ENCODE data around the gene GNG7.
"Not testable (repeated sequence)": the region's sequence is repeated elsewhere in the genome, so short reads cannot be mapped to it uniquely, and the experiment has no call there.

Gene GNG7

DNA sequence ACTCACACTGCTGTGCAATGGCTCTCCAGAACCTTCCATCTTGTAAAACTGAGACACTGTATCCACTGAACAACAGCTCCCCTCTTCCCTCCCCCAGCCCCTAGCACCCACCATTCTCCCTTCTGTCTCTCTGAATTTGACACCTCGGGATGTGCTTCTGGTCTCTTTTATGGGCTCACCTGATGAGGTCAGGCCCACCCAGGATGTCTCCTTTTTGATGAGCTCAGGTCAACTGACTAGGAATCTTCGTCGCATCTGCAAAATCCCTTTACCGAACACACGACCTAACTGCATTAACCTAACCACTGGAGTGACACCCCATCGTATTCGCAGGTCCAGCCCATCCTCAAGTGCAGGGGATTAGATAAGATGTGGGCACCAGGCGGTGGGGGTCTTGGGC, 73.9 kb downstream of the GNG7 start:
- no peak overlapping the region for H3K27ac ChIP-seq (ENCODE audit: low read depth, low read length)
- H3K9me3 ChIP-seq (ENCODE audit: control insufficient read depth, insufficient read depth, low read length), result 0 out of 2 replicates have a peak, but pooled peaks cover 5% of the 10 kb centered on the region
- no peaks in the 10 kb centered on the region for H3K27me3 ChIP-seq (ENCODE audit: control insufficient read depth, insufficient read depth, low read length)
- no peaks in the 10 kb centered on the region for H3K4me1 ChIP-seq (ENCODE audit: control insufficient read depth, insufficient read depth, low read length)
- H3K36me3 ChIP-seq (ENCODE audit: control insufficient read depth, insufficient read depth, low read length), result no peaks in the 10 kb centered on the region
- no peak overlapping the region for H3K9ac ChIP-seq (ENCODE audit: low read depth, low read length)
- no peak overlapping the region for H3K4me3 ChIP-seq (ENCODE audit: low read depth, low read length)

DNA sequence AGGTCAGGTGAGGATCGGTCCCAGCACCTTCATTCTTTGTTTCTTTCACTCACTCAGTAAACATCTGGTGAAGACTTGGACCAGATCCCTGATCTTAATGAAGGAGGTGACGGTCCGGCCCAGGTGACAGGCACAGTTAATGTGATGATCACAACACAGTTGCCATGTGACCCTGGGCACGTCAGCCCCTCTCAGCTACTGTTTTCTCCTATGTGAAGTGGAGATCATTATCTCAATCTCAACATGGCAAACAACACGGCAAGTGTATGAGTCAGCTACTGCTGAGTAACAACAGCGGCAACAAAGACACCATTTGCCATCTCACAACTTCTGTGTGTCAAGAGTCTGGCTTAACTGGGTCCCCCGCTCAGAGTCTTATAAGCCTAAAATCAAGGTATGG, 74.6 kb downstream of the GNG7 start:
- no peaks in the 10 kb centered on the region for H3K4me1 ChIP-seq (ENCODE audit: control insufficient read depth, insufficient read depth, low read length)
- no peak overlapping the region for H3K9ac ChIP-seq (ENCODE audit: low read depth, low read length)
- H3K27ac ChIP-seq (ENCODE audit: low read depth, low read length), result no peak overlapping the region
- H3K9me3 ChIP-seq (ENCODE audit: control insufficient read depth, insufficient read depth, low read length), result 0 out of 2 replicates have a peak, but pooled peaks cover 5% of the 10 kb centered on the region
- H3K27me3 ChIP-seq (ENCODE audit: control insufficient read depth, insufficient read depth, low read length), result no peaks in the 10 kb centered on the region
- H3K36me3 ChIP-seq (ENCODE audit: control insufficient read depth, insufficient read depth, low read length), result no peaks in the 10 kb centered on the region
- H3K4me3 ChIP-seq (ENCODE audit: low read depth, low read length), result no peak overlapping the region

DNA sequence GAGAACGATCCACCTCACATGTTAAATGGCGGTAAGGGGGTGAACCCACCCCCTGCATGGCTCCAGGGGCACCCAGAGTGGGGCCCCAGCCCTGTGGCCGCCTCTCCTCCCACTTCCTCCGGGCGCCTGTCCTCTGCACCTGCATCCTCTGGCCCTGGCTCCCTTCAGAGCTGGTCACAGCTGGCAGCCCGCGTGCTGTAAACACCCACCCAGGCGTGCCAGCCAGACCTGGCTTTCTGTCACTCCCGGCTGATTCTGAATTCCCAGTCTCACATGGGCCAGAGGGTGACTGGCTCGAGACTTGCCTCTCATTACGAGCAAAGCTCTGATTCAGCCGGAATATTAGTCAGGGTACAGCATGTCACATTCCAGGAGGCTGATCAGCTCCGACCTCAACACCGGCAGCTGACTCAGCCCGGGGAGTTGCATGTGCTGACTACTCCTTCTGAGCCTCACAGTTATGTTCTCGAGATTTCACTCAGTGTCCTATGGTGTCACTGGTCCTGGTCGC, 75.1 kb downstream of the GNG7 start:
- no peak overlapping the region for H3K27ac ChIP-seq (ENCODE audit: low read depth, low read length)
- no peak overlapping the region for H3K4me3 ChIP-seq (ENCODE audit: low read depth, low read length)
- no peaks in the 10 kb centered on the region for H3K36me3 ChIP-seq (ENCODE audit: control insufficient read depth, insufficient read depth, low read length)
- 0 out of 2 replicates have a peak, but pooled peaks cover 5% of the 10 kb centered on the region for H3K9me3 ChIP-seq (ENCODE audit: control insufficient read depth, insufficient read depth, low read length)
- no peaks in the 10 kb centered on the region for H3K4me1 ChIP-seq (ENCODE audit: control insufficient read depth, insufficient read depth, low read length)
- no peaks in the 10 kb centered on the region for H3K27me3 ChIP-seq (ENCODE audit: control insufficient read depth, insufficient read depth, low read length)
- no peak overlapping the region for H3K9ac ChIP-seq (ENCODE audit: low read depth, low read length)

- Histone ChIP-seq H3K27ac (ENCODE audit: low read depth, low read length) (no peak overlapping the region), H3K4me3 (ENCODE audit: low read depth, low read length) (no peak overlapping the region), H3K36me3 (ENCODE audit: control insufficient read depth, insufficient read depth, low read length) (no peaks in the 10 kb centered on the region), H3K9me3 (ENCODE audit: control insufficient read depth, insufficient read depth, low read length) (0 out of 2 replicates have a peak, but pooled peaks cover 3% of the 10 kb centered on the region), H3K27me3 (ENCODE audit: control insufficient read depth, insufficient read depth, low read length) (no peaks in the 10 kb centered on the region), H3K9ac (ENCODE audit: low read depth, low read length) (no peak overlapping the region), H3K4me1 (ENCODE audit: control insufficient read depth, insufficient read depth, low read length) (no peaks in the 10 kb centered on the region)
These were observed 77.1 kb downstream of the GNG7 start for GRCh38 chr19:2625434-2625833.

GRCh38 chr19:2624537-2625091, 77.9 kb downstream of the GNG7 start:
- H3K27me3 ChIP-seq (ENCODE audit: control insufficient read depth, insufficient read depth, low read length), result no peaks in the 10 kb centered on the region
- no peaks in the 10 kb centered on the region for H3K36me3 ChIP-seq (ENCODE audit: control insufficient read depth, insufficient read depth, low read length)
- H3K9me3 ChIP-seq (ENCODE audit: control insufficient read depth, insufficient read depth, low read length), result no peaks in the 10 kb centered on the region
- no peak overlapping the region for H3K27ac ChIP-seq (ENCODE audit: low read depth, low read length)
- no peak overlapping the region for H3K4me3 ChIP-seq (ENCODE audit: low read depth, low read length)
- H3K4me1 ChIP-seq (ENCODE audit: control insufficient read depth, insufficient read depth, low read length), result no peaks in the 10 kb centered on the region
- H3K9ac ChIP-seq (ENCODE audit: low read depth, low read length), result no peak overlapping the region

GRCh38 chr19:2623798-2624197, 78.7 kb downstream of the GNG7 start:
- no peaks in the 10 kb centered on the region for H3K27me3 ChIP-seq (ENCODE audit: control insufficient read depth, insufficient read depth, low read length)
- H3K4me3 ChIP-seq (ENCODE audit: low read depth, low read length), result no peak overlapping the region
- H3K9ac ChIP-seq (ENCODE audit: low read depth, low read length), result no peak overlapping the region
- H3K4me1 ChIP-seq (ENCODE audit: control insufficient read depth, insufficient read depth, low read length), result no peaks in the 10 kb centered on the region
- no peaks in the 10 kb centered on the region for H3K36me3 ChIP-seq (ENCODE audit: control insufficient read depth, insufficient read depth, low read length)
- no peak overlapping the region for H3K27ac ChIP-seq (ENCODE audit: low read depth, low read length)
- H3K9me3 ChIP-seq (ENCODE audit: control insufficient read depth, insufficient read depth, low read length), result no peaks in the 10 kb centered on the region

- not testable (repeated sequence) for H3K4me3 ChIP-seq (ENCODE audit: low read depth, low read length); H3K27ac ChIP-seq (ENCODE audit: low read depth, low read length); H3K36me3 ChIP-seq (ENCODE audit: control insufficient read depth, insufficient read depth, low read length); H3K9me3 ChIP-seq (ENCODE audit: control insufficient read depth, insufficient read depth, low read length); H3K9ac ChIP-seq (ENCODE audit: low read depth, low read length); H3K27me3 ChIP-seq (ENCODE audit: control insufficient read depth, insufficient read depth, low read length); H3K4me1 ChIP-seq (ENCODE audit: control insufficient read depth, insufficient read depth, low read length)
These were observed 80.0 kb downstream of the GNG7 start for GRCh38 chr19:2622371-2622961.

GRCh38 chr19:2619076-2619475, 83.4 kb downstream of the GNG7 start:
- H3K36me3 ChIP-seq (ENCODE audit: control insufficient read depth, insufficient read depth, low read length), result no peaks in the 10 kb centered on the region
- H3K27ac ChIP-seq (ENCODE audit: low read depth, low read length), result no peak overlapping the region
- no peaks in the 10 kb centered on the region for H3K27me3 ChIP-seq (ENCODE audit: control insufficient read depth, insufficient read depth, low read length)
- H3K9ac ChIP-seq (ENCODE audit: low read depth, low read length), result no peak overlapping the region
- no peak overlapping the region for H3K4me3 ChIP-seq (ENCODE audit: low read depth, low read length)
- no peaks in the 10 kb centered on the region for H3K9me3 ChIP-seq (ENCODE audit: control insufficient read depth, insufficient read depth, low read length)
- no peaks in the 10 kb centered on the region for H3K4me1 ChIP-seq (ENCODE audit: control insufficient read depth, insufficient read depth, low read length)

DNA sequence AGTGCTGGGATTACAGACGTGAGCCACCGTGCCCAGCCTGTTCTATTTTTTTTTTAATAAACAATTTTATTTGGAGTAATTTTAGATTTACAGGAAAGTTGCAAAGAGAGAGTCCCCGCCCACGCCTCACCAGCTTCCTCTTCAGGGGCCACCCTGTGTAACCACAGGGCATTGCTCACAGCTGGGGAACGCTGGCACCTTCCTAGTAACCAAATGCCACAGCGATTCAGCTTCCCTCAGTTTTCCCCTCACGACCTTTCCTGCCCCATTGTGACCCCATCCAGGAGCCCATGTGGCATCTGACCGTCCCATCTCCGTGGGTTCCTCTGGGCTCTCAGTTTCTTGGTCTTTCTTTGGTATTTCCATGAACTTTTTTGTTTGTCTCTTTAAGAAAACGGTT, 83.9 kb downstream of the GNG7 start:
- Histone ChIP-seq H3K27me3 (ENCODE audit: control insufficient read depth, insufficient read depth, low read length) (no peaks in the 10 kb centered on the region), H3K9me3 (ENCODE audit: control insufficient read depth, insufficient read depth, low read length) (no peaks in the 10 kb centered on the region), H3K36me3 (ENCODE audit: control insufficient read depth, insufficient read depth, low read length) (no peaks in the 10 kb centered on the region), H3K27ac (ENCODE audit: low read depth, low read length) (no peak overlapping the region), H3K4me1 (ENCODE audit: control insufficient read depth, insufficient read depth, low read length) (no peaks in the 10 kb centered on the region), H3K4me3 (ENCODE audit: low read depth, low read length) (no peak overlapping the region), H3K9ac (ENCODE audit: low read depth, low read length) (no peak overlapping the region)

- no peaks in the 10 kb centered on the region for H3K36me3 ChIP-seq (ENCODE audit: control insufficient read depth, insufficient read depth, low read length)
- H3K27me3 ChIP-seq (ENCODE audit: control insufficient read depth, insufficient read depth, low read length), result no peaks in the 10 kb centered on the region
- no peaks in the 10 kb centered on the region for H3K9me3 ChIP-seq (ENCODE audit: control insufficient read depth, insufficient read depth, low read length)
- no peak overlapping the region for H3K4me3 ChIP-seq (ENCODE audit: low read depth, low read length)
- 0 out of 2 replicates have a peak, but pooled peaks cover 5% of the 10 kb centered on the region for H3K4me1 ChIP-seq (ENCODE audit: control insufficient read depth, insufficient read depth, low read length)
- no peak overlapping the region for H3K27ac ChIP-seq (ENCODE audit: low read depth, low read length)
- H3K9ac ChIP-seq (ENCODE audit: low read depth, low read length), result no peak overlapping the region
These were observed 84.9 kb downstream of the GNG7 start for GRCh38 chr19:2617393-2618165.

All from HUES48 (cell line).